HG03342 (cell line): Measurements from ENCODE around the gene PRRG2.

ENCODE experiments used
- ATAC-seq: cut with Tn5 transposase; IDR thresholded peaks from one replicate; pipeline ENCODE4 v1.9.1; 2021; ENCODE audit warnings: mild to moderate bottlenecking, moderate library complexity; ENCODE audit not compliant: unreplicated experiment

Gene PRRG2

DNA sequence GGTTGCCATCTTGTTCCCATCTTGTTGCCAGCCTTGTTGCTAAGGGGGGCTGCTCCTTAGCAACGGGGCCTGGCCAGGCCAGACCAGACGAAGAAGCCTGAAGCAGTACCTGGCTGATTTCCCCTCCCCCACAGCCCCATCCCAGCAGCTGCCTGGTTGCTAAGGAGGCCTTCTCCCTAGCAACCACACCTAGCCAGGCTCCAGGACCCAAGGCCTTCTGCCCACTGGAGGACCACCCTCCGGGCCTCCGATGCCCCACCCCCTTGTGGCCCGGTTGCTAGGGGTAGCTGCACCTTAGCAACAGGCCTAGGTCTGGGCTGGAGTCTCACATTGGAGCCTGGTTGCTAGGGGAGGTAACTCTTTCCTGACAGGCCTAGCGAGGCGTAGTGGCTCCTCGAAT, 3.9 kb downstream of the PRRG2 start:
- no peak for ATAC-seq

DNA sequence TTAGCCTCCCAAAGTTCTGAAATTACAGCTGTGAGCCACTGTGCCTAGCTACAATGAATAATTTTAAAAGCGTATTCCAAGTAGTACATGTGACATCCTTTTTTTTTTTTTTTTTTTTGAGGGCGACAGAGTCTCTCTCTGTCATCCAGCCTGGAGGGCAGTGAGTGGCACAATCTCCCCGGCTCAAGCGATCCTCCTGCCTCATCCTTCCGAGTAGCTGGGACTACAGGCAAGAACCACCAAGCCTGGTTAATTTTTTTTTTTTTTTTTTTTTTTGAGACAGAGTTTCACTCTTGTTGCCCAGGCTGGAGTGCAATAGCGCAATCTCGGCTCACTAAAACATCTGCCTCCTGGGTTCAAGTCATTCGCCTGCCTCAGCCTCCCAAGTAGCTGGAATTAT, 6.1 kb downstream of the PRRG2 start:
- no peak for ATAC-seq

DNA sequence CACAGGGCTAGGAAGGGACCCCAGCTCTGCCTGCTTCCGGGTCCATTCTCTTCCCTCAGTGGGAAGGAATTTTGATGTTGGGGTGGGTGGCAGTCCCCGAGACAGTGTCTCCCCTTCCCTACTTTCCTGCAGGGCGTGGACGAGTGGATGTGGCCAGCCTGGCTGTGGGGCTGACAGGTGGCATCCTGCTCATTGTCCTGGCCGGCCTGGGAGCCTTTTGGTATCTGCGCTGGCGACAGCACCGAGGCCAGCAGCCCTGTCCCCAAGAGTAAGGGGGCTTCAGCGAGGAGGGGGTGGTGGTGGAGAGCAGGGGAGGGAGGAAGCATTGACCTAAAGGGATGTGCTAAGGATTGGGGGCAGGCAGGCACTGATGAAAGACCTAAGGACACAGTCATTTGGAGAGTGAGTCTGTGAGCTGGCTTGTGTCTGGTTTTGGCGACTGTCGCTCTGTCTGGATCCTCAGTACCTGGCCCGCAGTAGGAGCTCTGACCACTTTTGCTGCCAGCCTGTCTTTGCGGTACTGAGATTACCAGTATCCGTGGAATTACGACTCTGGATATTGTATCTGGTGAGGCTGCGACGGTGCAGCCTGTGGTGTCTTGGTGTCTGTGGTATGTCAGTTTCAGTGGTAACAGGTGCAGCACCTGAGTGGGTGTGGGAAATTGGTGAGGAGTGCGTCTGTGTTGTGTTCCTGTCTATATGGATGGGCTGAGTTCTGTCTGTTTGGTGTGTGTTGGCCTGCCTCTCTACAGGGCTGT, 7.4 kb downstream of the PRRG2 start:
- no peak for ATAC-seq

DNA sequence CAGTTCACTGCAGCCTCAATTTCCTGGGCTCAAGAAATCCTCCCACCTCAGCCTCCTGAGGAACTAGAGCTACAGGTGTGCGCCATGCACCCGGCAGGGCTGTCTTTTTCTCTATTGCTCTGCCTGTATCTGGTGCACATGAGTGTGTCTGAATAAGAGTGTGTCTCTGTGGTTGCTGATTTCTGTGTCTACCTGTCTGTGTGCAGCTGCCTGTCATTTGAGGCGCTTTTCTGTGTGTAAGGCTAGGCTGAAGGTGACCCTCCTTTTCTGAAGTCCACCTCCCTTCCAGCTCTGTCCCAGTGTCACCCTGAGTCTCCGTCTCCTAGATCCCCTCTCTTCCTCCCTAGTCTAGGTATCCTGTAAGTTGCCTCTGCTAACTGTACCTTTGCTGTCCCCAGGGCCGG, 8.4 kb downstream of the PRRG2 start:
- ATAC-seq = no peak

DNA sequence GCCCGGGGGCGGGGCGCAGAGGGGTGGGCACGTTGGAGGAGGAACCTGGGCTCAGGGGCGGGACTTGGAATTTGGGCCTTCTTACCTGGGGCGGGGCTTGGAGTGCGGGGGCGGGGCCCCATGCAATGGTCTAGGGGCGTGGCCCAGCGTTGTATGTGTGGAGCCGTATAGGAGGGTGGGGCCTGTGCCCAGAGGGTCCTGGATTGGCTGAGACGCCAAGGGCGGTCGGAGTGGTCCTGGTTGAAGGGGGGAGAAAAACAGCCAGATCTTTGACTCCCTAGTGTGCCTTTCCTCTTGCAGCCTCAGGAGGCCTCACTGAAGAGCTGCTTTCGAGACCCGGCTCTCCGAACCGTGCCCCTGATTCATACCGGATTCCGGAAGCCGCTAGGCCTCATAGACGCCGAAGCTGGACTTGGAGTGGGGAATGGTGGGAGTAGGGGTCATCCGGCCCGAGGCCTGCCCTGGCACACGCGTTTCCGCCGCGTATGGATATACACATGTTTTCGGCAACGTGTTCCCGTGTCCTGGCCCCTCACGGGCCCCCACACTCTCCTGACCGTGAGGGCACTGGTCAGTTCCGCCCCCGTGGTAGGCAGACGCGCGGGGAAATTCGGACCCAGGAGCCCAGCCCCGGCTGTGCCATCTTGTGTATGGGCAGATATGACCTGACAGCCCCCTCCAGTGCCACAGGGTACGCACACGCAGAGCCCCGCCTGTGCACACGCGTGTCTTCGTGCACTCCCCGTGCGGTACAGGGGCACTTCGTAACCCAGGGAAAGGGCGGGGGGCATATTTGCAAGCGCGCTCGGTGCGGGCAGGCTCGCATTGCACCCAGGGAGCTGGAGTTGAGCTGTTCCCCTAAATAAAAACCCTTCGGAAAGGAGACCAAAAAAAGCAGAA, 9.2 kb downstream of the PRRG2 start:
- ATAC-seq = peak; percentile 54

DNA sequence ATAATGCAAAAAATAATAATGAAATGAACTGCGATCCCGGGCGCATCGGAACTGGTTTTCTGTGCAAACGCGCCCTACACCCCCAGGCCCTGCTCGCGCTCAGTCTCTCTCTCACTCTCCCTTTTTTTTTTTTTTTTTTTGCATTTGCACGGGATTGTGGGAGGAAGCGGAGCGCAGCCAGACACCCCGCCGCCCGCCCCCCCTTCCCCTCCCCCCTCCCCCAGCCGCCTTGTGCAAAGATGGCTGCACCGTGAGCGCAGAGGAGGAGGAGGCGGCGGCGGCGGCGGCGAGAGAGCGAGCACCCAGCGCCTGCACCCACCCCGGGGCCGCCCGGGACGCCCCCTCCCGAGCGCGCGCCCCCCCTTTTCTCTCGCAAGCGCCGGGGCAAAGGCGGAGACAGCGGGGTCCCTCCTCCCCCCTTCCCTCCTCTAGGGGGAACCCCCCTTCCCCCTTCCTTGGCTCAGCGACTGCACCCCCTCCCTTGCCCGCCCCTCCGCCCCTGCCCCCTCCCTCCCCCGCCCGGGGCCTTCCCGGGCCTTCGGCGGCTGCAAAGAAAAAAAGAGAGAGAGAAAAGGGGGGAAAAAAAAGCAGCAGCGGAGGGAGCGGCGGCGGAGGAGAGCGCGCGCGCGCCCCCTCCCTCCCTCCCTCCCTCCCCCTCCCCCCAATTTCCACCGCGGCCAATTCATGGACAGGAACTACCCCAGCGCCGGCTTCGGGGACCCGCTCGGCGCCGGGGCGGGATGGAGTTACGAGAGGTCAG, 10.0 kb downstream of the PRRG2 start, which contains the start of gene PRR12:
TSS of gene PRR12 (plus strand) at position 212 of the 760 bp plus-strand sequence. CDS start at position 685, 473 bp downstream.
- ATAC-seq = no peak

DNA sequence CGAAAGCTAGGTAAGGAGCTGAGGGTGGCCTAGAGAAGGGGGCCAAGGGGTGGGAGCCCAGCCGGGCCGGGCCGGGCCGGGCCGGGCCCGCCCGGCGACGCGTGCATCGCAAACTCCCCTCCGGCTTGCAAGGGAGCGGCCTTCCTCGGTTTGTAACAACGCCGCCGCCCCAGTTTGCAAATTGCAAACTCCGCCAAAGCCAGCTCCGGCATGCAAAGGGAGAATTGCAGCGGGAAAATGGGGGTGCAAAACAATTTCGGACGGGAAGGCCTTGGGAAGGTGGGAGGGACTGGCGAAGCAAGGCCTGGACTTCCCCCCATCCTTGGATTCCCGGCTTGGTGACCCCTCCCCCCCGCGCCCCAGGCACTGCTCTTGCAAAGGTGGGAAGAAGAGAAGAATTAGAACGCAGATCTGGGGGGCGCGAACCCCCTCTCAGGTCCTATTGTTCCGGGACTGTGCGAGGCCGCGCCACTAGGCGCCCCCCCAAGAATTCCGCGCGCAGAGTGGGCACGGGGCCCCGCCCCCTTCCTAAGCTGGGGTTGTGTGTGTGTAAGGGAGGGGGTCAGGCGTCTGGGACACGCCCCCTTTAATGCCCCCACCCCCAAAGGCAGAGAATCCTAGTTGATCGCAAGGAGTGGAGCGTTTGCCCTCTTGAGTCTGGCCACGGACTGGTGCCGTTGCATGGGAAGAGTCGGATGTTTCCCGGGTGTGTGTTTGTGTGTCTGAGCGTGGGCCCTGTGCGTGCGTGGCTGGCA, 10.8 kb downstream of the PRRG2 start:
- no peak for ATAC-seq

DNA sequence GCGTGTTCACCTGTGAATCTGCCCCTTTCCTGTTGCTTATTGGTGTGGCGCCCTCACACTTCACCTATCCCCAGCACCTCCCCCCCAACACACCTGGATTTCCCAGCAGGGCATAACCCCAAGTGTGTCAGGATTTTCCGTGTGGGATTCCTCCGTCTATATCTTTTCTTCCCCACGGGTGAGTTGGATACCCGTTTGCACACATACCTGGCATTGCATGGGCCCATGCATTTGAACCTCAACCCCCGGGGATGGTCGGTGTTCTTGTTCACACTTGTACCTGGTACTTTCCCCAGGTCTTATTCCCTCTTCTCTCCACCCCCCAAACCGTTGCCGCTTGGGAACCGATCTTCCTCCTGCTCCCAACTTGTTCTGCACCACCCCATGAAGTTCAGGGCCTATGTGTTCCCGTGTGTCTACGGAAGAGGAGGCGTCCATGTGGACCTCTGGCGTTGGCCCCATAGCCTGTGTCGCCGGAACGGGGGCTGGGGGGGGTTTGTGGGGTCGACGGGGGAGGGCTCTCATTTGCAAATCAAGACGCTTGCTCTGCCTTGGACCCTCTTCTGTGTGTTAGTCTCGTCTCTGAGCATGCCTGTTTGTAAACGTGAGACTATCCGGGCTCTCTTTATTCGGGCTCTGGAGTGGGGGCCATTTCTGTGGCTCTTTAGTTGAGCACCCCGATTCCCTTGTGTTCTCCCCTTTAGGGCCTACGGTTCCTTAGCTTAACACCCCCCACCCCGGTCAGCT, 11.5 kb downstream of the PRRG2 start:
- ATAC-seq = no peak

DNA sequence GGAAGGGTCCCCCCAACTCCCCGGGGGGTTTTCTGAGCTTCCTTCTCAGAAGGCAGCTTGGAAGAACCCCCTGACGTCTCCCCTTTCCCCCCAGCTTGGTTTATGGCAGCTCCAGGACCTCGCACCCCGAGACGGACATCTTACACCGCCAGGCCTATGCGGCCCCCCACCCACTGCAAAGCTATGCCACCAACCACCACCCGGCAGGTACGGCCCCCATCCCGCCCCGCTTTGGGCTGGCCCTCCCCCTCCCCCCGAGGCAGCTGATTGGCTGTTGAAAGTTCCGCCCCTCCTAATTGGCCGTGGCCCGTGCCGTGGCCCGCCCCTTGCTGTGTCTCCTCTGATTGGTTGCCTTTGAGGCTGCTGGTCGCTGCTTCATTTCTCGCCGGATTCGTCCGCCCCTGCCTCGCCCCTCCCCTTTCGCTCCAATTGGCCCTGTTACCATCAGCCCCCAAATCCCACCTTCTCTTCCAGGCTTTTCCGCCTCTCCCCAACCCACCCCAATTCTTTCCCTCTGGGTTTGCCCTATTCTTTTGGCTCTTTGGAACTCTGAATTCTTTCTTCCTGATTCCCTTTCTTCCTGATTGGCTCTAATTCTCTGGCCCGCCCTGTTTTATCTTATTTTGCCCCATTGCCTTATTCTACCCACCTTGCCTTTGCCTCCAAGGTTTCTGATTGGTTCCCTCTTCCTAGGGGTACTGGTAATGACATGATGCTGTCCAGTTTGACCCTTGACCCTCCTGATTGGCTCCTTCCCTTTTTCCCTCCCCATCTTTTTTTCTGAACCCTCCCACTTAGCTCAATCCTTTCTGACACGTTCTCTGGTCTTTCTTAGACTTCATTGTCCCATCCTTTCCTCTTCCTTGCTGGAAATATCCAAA, 12.4 kb downstream of the PRRG2 start:
- ATAC-seq = peak; percentile 39

DNA sequence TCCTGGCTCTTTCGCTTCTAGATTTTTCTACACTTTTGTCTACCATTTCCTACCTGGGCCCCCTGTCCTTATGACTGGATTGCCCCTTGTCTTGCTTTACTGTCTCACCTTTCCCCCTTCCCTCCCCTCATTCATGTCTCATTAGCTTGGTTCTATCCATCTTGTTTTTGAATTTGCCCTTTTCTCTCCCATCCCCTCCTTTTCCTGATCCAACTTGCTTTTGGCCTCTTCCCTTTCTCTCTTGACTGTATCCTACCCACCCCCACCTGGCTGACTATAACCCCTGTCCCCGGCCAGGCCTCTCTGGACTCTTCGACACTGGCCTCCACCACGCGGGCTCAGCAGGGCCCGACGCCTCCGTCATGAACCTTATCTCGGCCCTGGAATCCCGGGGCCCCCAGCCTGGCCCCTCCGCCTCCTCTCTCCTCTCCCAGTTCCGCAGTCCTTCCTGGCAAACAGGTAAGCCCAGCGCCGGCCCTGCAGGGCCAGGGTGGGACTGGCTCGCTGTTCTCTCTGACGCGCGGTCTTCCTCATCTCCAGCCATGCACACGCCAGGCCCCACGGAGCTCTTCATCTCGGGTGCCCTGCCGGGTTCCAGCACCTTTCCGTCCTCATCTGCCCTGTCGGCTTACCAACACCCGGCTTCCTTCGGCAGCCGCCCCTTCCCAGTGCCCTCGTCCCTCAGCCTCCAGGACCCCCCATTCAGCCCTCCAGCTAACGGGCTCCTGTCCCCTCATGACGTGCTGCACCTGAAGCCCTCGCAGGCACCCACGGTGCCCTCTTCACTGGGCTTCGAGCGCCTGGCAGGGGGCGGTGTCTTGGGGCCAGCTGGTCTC, 13.3 kb downstream of the PRRG2 start:
- ATAC-seq = no peak

DNA sequence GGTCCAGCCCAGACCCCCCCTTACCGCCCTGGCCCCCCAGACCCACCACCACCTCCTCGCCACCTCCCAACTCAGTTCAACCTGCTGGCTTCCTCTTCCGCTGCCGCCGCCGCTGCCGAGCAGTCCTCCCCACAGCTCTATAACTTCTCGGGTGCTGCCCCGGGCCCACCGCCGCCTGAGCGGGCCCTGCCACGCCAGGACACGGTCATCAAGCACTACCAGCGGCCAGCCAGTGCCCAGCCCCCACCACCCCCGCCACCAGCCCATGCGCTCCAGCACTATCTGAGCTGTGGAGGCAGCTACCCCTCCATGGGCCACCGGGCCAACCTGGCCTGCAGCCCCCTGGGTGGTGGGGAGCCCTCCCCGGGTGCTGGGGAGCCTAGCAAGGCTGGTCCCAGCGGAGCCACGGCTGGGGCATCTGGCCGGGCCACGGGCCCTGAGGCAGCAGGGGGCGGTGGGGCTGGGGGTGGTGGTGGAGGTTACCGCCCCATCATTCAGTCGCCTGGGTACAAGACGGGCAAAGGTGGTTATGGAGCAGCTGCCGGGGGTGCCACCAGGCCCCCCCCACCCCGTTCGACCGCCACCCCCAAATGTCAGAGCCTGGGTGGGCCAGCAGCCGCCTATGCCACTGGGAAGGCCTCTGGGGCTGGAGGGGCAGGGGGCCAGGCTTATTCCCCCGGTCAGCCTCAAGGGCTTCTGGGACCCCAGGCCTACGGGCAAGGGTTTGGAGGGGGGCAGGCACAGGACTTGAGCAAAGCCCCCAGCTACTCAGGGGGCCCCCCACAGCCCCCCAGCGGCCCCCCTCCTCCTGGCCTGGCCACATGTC, 14.1 kb downstream of the PRRG2 start:
- ATAC-seq = no peak

DNA sequence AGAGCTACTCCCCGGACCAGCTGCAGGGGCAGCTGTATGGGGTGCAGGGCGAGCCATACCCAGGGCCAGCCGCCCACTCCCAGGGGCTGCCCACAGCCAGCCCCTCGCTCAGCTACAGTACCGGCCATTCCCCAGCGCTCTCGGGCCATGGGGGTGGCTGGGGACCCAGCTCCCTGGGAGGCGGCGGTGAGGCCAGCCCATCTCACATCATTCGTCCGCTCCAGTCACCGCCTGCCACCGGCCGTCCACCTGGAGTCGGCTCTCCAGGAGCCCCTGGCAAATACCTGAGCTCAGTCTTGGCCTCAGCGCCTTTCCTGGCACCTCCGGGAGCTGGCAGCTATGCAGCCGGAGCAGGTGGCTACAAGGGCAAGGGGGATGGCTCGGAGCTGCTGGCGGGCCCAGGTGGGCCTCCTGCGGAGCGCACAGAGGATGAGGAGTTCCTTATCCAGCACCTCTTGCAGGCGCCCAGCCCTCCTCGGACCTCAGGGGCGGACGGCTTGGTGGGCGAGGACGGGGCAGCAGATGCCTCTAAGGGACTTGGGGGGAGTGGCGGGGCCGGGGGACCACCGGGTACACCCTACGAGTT, 14.8 kb downstream of the PRRG2 start:
- ATAC-seq = no peak

DNA sequence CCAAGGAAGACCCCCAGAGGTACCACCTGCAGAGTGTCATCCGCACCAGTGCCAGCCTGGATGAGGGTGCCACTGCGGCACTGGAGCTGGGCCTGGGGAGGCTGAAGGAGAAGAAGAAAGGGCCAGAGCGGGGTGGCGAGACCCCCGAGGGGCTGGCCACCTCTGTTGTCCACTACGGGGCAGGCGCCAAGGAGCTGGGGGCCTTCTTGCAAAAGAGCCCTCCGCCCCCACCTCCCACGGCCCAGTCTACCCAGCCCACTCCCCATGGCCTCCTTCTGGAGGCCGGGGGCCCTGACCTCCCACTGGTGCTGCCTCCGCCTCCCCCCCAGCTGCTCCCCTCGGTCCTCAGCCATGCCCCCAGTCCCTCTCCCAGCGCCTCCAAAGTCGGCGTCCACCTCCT, 15.3 kb downstream of the PRRG2 start:
- ATAC-seq = no peak

DNA sequence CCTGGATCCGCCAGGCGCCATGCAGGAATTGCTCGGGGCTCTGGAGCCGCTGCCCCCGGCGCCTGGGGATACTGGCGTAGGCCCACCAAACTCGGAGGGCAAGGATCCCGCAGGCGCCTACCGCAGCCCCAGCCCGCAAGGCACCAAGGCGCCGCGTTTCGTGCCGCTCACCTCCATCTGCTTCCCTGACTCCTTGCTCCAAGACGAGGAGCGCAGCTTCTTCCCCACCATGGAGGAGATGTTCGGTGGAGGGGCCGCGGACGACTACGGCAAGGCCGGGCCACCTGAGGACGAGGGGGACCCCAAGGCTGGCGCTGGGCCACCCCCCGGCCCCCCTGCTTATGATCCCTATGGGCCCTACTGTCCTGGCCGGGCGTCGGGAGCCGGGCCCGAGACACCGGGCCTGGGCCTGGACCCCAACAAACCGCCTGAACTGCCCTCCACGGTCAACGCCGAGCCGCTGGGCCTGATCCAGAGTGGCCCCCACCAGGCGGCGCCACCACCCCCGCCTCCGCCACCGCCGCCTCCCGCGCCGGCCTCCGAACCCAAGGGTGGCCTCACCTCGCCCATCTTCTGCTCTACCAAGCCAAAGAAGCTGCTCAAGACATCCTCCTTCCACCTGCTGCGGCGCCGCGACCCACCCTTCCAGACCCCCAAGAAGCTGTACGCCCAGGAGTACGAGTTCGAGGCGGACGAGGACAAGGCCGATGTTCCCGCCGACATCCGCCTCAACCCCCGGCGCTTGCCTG, 16.0 kb downstream of the PRRG2 start:
- no peak for ATAC-seq

DNA sequence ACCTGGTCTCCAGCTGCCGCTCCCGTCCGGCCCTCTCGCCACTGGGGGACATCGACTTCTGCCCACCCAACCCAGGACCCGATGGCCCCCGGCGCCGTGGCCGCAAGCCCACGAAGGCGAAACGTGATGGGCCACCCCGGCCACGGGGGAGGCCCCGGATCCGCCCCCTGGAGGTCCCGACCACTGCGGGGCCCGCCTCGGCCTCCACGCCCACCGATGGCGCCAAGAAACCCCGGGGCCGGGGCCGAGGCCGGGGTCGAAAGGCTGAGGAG, 16.5 kb downstream of the PRRG2 start:
- no peak for ATAC-seq
